8988T (cell line): ENCODE data around the gene DTX3L.
"Not testable (repeated sequence)": the region's sequence is repeated elsewhere in the genome, so short reads cannot be mapped to it uniquely, and the experiment has no call there.

ENCODE experiments used
- DNase-seq: peaks from one replicate; pipeline ENCODE4 v3.0.0; 2011

The DTX3L gene

DNA sequence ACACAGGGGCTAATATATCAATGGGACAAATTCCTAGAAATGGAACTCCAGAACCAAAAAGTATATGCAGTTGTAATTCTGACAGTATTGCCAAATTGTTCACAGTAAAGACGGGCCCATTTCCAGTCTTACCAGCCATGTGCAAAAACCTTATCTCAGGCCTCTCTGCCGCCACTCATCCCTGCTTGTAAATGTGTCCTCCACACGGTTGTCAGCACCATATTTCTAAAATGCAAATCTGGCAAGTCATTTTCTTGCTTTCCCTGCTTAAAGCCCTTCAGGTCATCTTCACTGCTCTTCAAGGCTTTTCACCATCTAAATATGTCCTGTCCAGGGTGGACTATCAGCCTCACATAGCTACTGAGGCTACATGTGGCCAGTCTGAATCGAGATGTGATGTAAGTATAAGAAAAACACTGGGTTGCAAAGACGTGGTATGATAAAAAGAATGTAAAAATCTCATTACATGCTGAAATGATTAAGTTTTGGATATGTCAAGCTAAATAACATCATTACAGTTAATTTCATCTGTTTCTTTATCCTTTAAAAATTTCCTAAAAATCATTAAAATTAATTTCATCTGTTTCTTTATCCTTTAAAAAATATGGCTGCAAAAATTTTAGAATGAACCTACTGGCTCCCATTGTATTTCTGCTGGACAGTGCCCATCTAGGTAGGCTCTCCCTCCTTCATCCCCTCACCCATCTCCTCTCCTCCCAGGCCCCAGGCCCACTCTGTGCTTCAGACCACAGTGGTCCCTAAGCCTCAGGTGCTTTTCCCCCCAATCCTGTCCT, 1.0 kb upstream of the DTX3L start:
- no peak for DNase-seq

DNA sequence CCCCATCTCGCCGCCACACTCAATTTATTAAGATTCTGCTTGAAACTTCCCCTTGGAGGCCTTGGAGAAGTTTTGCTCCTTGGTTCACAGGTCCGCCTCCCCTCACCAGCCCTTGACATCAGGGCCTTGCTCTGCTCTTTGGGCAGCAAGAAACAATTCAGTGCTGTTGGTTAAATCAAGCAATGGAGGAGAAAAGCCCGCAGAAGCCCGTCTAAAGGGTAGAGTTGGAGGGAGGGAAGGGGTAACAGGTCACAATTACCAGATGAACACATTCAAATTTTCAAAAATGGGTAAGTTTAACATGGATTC, 467 bp upstream of the DTX3L start:
- DNase-seq: no peak

DNA sequence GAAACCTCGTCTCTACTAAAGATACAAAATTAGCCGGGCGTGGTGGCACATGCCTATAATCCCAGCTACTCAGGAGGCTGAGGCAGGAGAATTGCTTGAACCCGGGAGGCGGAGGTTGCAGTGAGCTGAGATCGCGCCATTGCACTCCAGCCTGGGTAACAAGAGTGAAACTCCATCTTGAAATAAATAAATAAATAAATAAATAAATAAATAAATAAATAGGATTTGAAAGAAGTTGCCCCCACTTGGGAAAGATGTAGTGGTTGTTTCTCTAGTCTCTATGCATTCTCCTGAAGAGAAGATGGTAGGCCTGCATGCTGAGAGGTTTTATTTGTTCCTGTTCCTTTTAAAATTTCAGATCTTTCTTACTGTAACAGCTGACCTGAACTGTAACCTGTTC, 4.0 kb downstream of the DTX3L start:
- not testable (repeated sequence) for DNase-seq

DNA sequence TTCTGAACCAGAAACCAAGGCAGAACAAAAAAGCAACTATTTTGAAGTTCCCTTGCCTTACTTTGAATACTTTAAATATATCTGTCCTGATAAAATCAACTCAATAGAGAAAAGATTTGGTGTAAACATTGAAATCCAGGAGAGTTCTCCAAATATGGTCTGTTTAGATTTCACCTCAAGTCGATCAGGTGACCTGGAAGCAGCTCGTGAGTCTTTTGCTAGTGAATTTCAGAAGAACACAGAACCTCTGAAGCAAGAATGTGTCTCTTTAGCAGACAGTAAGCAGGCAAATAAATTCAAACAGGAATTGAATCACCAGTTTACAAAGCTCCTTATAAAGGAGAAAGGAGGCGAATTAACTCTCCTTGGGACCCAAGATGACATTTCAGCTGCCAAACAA, 4.6 kb downstream of the DTX3L start:
- DNase-seq: no peak

DNA sequence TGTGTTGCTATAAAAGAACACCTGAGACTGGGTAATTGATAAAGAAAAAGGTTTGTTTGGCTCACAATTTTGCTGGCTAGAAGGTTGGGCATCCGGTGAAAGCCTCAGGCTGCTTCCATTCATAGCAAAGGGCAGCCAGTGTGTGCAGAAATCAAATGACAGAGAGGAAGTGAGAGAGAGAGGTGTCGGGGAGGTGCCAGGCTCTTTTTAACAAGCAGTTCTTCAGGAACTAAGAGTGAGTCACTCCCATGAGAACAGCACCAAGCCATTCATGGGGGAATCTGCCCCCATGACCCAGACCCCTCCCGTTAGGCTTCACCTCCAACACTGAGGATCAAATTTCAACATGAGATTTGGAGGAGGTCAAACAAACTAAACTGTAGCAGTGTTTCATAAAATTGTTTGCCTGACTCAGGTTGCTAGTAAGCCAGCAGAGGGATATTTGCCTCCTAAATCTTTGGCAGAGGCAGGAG, 8.8 kb downstream of the DTX3L start:
- DNase-seq: no peak

GRCh38 chr3:122576174-122576940, 12.2 kb downstream of the DTX3L start:
- no peak for DNase-seq

GRCh38 chr3:122577409-122578031, 13.4 kb downstream of the DTX3L start, which contains the start of gene PARP15:
PARP15 (plus strand) TSS chr3:122577650; CDS start chr3:122577668, 18 bp downstream.
- DNase-seq: no peak

- DNase-seq: no peak
These were observed 14.1 kb downstream of the DTX3L start for GRCh38 chr3:122578069-122578740.

GRCh38 chr3:122580470-122580869, 16.3 kb downstream of the DTX3L start:
- no peak for DNase-seq

- DNase-seq: no peak
These were observed 17.5 kb downstream of the DTX3L start for GRCh38 chr3:122581622-122582021.

DNA sequence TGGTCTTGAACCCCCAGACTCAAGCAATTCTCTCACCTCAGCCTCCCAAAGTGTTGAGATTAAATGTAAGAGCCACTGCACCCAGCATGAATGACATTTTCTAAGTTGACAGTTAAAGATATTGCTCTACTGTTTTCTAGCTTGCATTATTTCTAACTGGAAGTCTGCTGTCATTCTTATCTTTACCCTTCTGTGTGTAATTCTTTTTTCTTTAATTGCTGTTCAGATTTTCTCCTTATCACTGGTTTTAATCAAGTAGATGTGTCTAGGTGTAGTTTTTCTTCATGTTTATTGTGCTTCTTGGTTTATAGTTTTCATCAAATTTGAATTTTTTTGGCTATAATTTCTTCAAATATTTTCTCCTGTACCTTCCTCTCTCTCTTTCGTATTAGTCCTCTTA, 18.3 kb downstream of the DTX3L start:
- no peak for DNase-seq

DNA sequence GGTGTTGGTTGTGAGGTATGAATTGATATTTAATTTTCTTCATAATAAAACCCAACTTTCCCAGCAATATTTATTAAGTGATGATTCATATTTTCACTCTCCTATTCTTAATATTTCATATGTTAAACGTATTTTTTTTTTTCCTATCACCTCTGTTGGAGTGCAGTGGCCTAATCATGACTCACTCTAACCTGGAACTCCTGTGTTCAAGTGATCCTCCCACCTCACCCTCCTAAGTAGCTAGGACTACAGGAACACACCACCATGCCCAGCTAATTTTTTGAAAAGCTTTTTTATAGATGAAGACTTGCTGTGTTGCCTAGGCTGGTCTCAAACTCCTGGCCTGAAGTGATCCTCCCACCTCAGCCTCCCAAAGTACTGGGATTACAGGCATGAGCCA, 22.0 kb downstream of the DTX3L start:
- no peak for DNase-seq

GRCh38 chr3:122586773-122587485, 22.8 kb downstream of the DTX3L start:
- no peak for DNase-seq

GRCh38 chr3:122587572-122587971, 23.4 kb downstream of the DTX3L start:
- no peak for DNase-seq

- DNase-seq: no peak
These were observed 25.2 kb downstream of the DTX3L start for GRCh38 chr3:122589297-122589696.

DNA sequence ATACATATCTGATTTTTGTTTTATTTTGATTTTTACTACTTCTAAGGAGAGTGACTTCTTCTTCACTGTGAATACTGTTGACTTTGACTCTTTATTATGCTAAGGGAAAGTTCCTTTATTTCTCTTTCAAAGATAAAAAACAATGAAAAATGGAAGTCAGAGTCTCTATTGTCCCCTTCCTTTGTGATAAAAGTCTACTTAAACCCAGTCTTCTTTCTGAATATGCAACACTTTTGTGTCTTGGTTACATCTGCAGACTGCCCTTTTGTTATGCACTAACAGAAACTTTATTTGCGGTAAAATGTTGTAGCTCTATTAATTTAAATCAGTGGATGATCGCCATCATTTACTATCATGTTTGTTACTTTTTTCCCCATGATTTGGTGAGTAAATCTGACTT, 26.5 kb downstream of the DTX3L start:
- DNase-seq: no peak

- no peak for DNase-seq
These were observed 29.9 kb downstream of the DTX3L start for GRCh38 chr3:122594025-122594424.

DNA sequence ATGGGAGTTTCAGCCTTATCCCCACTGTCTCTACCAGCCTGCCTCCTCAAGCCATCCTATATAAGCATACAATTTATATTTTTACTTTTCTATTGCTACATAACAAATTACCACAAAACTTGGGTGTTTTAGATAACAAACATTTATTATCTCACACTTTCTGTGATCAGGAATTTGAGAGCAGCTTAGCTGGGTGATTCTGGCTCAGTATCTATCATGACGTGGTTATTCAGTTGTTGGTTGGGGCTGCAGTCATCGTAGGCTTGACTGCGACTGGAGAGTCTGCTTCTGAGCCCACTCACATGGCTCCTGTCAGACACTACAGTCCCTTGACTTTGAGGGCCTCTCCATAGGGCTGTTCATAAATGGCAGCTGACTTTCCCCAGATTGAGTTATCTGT, 34.0 kb downstream of the DTX3L start:
- DNase-seq: no peak

GRCh38 chr3:122598556-122598955, 34.4 kb downstream of the DTX3L start:
- DNase-seq: no peak

GRCh38 chr3:122602011-122602710, 38.0 kb downstream of the DTX3L start:
- no peak for DNase-seq

- DNase-seq: no peak
These were observed 38.9 kb downstream of the DTX3L start for GRCh38 chr3:122603056-122603455.

DNA sequence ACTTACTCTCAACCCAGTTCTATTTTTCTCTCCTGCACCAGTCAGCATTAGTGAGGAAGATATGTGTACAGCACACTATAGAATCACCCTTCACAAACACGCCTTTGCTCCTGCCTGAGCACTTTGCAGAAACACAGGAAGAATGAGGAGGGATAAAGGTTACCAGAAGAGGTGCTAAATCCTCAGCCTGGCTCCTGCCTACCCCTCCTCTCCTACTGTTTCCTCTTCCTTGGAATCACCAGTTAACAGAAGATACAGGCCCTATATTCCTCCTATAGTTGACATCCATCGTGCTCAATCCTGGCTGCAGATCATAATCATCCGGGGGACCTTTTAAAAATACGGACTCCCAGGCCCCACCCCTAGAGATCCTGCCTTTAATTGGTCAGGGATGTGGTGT, 42.2 kb downstream of the DTX3L start:
- DNase-seq: no peak
